HL-60 (cell line): ENCODE measurements around the gene LIMCH1.

ENCODE experiments used
- DNase-seq, 2 experiments: peaks; one replicate each; pipeline ENCODE4 v3.0.0-alpha.2; 2010 to 2020; ENCODE audit warnings: low read depth in 1 of 2, low spot score in 1 of 2
- H3K27ac ChIP-seq: fragments of 250-450 bp; sonication (Bioruptor Pico); replicated peaks from 2 replicates; pipeline ENCODE4 v1.5.1; 2020; ENCODE audit warnings: mild to moderate bottlenecking, moderate library complexity
- H3K27me3 ChIP-seq: fragments of 250-450 bp; sonication (Bioruptor Pico); 2 replicates; pipeline ENCODE4 v1.5.1; 2021; ENCODE audit warnings: mild to moderate bottlenecking, moderate library complexity; ENCODE audit not compliant: insufficient read depth, poor library complexity, severe bottlenecking
- H3K4me3 ChIP-seq: replicated peaks from 2 replicates; pipeline ENCODE4 v1.5.1; 2011; ENCODE audit warnings: mild to moderate bottlenecking, control low read depth, low read length; ENCODE audit not compliant: insufficient read depth
- CTCF ChIP-seq: IDR thresholded peaks from one replicate; pipeline ENCODE4 v1.5.1; 2011; ENCODE audit warnings: low read length, control low read depth, inconsistent platforms; ENCODE audit not compliant: insufficient read depth
- GABPA ChIP-seq: IDR thresholded peaks from 2 replicates; pipeline ENCODE4 v1.6.1; 2012; ENCODE audit warnings: low read depth
- POLR2AphosphoS5 ChIP-seq: IDR thresholded peaks from 2 replicates; pipeline ENCODE4 v1.6.1; 2012; ENCODE audit warnings: low read depth
- SPI1 ChIP-seq: IDR thresholded peaks from 2 replicates; pipeline ENCODE4 v1.6.1; 2012; ENCODE audit warnings: low read depth, mild to moderate bottlenecking, borderline replicate concordance
- TF ChIP-seq, protein P1 (sequence below): IDR thresholded peaks from 2 replicates; pipeline ENCODE4 v1.6.1; 2012; ENCODE audit warnings: low read depth; ENCODE audit not compliant: insufficient replicate concordance

Gene LIMCH1

DNA sequence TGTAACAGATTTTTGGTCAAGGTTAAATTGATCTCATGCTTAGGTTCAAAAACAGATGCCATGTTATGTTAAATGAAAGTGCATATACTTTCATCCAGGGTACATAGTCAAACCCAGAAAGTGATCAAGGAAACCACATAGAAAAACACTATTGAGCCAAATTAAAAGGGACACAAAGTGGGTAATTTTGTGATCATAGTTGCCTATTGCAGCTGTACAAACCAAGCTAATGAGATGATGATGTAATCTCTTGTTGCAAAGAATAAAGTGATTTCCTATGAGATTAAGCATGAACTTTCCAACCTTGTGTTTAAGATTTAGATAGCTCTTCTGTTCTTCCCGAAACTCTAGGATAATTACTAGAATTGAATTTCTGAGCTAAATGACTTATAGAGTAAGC lies 20.2 kb upstream of the LIMCH1 start:
- Histone ChIP-seq H3K4me3 (no peak overlapping the region), H3K27ac (no peak overlapping the region), H3K27me3 (no peaks in the 10 kb centered on the region)
- TF ChIP-seq GABPA (no peak), POLR2AphosphoS5 (no peak), SPI1 (no peak), CTCF (no peak)
- TF ChIP-seq, protein P1, sequence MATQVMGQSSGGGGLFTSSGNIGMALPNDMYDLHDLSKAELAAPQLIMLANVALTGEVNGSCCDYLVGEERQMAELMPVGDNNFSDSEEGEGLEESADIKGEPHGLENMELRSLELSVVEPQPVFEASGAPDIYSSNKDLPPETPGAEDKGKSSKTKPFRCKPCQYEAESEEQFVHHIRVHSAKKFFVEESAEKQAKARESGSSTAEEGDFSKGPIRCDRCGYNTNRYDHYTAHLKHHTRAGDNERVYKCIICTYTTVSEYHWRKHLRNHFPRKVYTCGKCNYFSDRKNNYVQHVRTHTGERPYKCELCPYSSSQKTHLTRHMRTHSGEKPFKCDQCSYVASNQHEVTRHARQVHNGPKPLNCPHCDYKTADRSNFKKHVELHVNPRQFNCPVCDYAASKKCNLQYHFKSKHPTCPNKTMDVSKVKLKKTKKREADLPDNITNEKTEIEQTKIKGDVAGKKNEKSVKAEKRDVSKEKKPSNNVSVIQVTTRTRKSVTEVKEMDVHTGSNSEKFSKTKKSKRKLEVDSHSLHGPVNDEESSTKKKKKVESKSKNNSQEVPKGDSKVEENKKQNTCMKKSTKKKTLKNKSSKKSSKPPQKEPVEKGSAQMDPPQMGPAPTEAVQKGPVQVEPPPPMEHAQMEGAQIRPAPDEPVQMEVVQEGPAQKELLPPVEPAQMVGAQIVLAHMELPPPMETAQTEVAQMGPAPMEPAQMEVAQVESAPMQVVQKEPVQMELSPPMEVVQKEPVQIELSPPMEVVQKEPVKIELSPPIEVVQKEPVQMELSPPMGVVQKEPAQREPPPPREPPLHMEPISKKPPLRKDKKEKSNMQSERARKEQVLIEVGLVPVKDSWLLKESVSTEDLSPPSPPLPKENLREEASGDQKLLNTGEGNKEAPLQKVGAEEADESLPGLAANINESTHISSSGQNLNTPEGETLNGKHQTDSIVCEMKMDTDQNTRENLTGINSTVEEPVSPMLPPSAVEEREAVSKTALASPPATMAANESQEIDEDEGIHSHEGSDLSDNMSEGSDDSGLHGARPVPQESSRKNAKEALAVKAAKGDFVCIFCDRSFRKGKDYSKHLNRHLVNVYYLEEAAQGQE, result no peak
- DNase-seq, result no peak

DNA sequence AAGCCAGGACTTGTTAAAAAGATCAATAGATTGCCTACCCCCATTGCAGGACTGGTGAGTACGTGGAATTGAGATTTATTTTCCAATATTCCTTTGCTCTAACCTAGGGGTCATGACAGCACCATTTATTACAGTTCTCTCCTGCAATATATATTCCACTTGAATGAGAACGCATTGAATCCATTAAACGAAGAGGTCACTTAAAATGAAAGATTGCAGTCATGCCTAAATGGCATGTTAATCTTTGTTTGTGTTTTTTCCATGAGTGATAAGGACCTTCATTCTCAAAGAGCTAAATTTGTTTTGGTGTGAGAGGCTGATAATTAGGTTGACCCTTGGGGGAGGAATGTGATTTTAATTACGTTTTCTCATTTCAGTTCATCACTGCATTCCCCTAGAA lies 13.5 kb upstream of the LIMCH1 start:
- Histone ChIP-seq H3K4me3 (no peak overlapping the region), H3K27me3 (no peaks in the 10 kb centered on the region), H3K27ac (no peak overlapping the region)
- DNase-seq, result no peak
- TF ChIP-seq GABPA (no peak), SPI1 (no peak), POLR2AphosphoS5 (no peak), CTCF (no peak)
- TF ChIP-seq, protein P1, result no peak

GRCh38 chr4:41525129-41525528 lies 12.8 kb upstream of the LIMCH1 start:
- TF ChIP-seq GABPA (no peak), SPI1 (no peak), POLR2AphosphoS5 (no peak), CTCF (no peak)
- TF ChIP-seq, protein P1, result no peak
- no peak overlapping the region for H3K4me3 ChIP-seq
- no peak overlapping the region for H3K27ac ChIP-seq
- H3K27me3 ChIP-seq, result no peaks in the 10 kb centered on the region
- DNase-seq, result no peak
